Breast epithelium (tissue), 3 donors: Measurements from ENCODE around the gene ARHGAP18.

ENCODE experiments used
- CTCF ChIP-seq, 3 donors: fragments of 450-650 bp; IDR thresholded peaks; one replicate each; pipeline ENCODE4 v1.5.1; 2016 to 2017; ENCODE audit warnings: antibody characterized with exemption in 3 of 3, mild to moderate bottlenecking in 3 of 3, moderate library complexity in 3 of 3
- POLR2A ChIP-seq: fragments of 450-650 bp; IDR thresholded peaks from one replicate; pipeline ENCODE4 v1.6.1; 2016; ENCODE audit warnings: antibody characterized with exemption, mild to moderate bottlenecking, moderate library complexity
- POLR2AphosphoS5 ChIP-seq, 3 donors: sonication (generic); formaldehyde crosslinking; IDR thresholded peaks; one replicate each; pipeline ENCODE4 v1.6.1; 2017; ENCODE audit warnings: antibody characterized with exemption in 3 of 3

- TF ChIP-seq POLR2A (no peak), CTCF (IDR thresholded peaks at IDR 0.05) (no peak), POLR2AphosphoS5 (IDR thresholded peaks at IDR 0.05) (no peak)
Observed at GRCh38 chr6:129681913-129682205, 28.1 kb downstream of the ARHGAP18 start.
